CD8-positive, alpha-beta memory T cell (primary cell): ENCODE results near the gene CALY. TPM values are rescaled to one million over a fixed set of nuclear protein-coding genes. Genes with fewer than 3 reads are reported as not detected.

Source experiments
- CTCF ChIA-PET: fragments of 350-600 bp; sonication (Branson Sonifier 250); formaldehyde crosslinking; loops from one replicate; lab custom pipeline; 2021; ENCODE audit warnings: antibody characterized with exemption; lab: Charles Lee
- POLR2A ChIA-PET: fragments of 350-600 bp; sonication (Branson Sonifier 250); formaldehyde crosslinking; loops from one replicate; lab custom pipeline; 2021; ENCODE audit warnings: antibody characterized with exemption; lab: Charles Lee
- DNase-seq, 5 donors: peaks; one replicate each; pipeline versions ENCODE4 v3.0.0 to v3.0.0-alpha.2; 2020 to 2022; ENCODE audit warnings: mixed read lengths in 1 of 5
- H3K27ac ChIP-seq: one replicate; pipeline ENCODE4 v1.7.0; 2013; ENCODE audit warnings: low read depth, mild to moderate bottlenecking, low read length, moderate library complexity
- H3K27me3 ChIP-seq: 2 replicates; pipeline ENCODE4 v1.7.0; 2013; ENCODE audit warnings: low read length, mild to moderate bottlenecking; ENCODE audit not compliant: insufficient read depth, poor library complexity, severe bottlenecking
- H3K36me3 ChIP-seq: 2 replicates; pipeline ENCODE4 v1.7.0; 2013; ENCODE audit warnings: mild to moderate bottlenecking, low read length, moderate library complexity; ENCODE audit not compliant: insufficient read depth
- H3K4me1 ChIP-seq: 2 replicates; pipeline ENCODE4 v1.7.0; 2013; ENCODE audit warnings: mild to moderate bottlenecking, low read length, moderate library complexity; ENCODE audit not compliant: insufficient read depth
- H3K4me3 ChIP-seq: 2 replicates; pipeline ENCODE4 v1.7.0; 2013; ENCODE audit warnings: mild to moderate bottlenecking, low read length
- H3K9me3 ChIP-seq: 2 replicates; pipeline ENCODE4 v1.7.0; 2013; ENCODE audit warnings: mild to moderate bottlenecking, low read length
- H3K27ac Mint-ChIP-seq, 8 donors: one replicate each; pipeline ENCODE4 v1.8.0; 2020 to 2021; ENCODE audit warnings: mixed read lengths in 8 of 8, mild to moderate bottlenecking in 6 of 8, inconsistent platforms in 3 of 8, moderate library complexity in 3 of 8
- H3K27me3 Mint-ChIP-seq, 2 donors: one replicate each; pipeline ENCODE4 v1.8.0; 2020 to 2021; ENCODE audit warnings: mixed read lengths in 2 of 2, mild to moderate bottlenecking in 1 of 2, moderate library complexity in 1 of 2
- H3K36me3 Mint-ChIP-seq, 3 donors: one replicate each; pipeline ENCODE4 v1.8.0; 2020 to 2021; ENCODE audit warnings: mixed read lengths in 3 of 3, inconsistent platforms in 1 of 3, mild to moderate bottlenecking in 1 of 3
- H3K4me1 Mint-ChIP-seq, 3 donors: one replicate each; pipeline ENCODE4 v1.8.0; 2020 to 2021; ENCODE audit warnings: mixed read lengths in 3 of 3, inconsistent platforms in 1 of 3, mild to moderate bottlenecking in 1 of 3
- H3K4me3 Mint-ChIP-seq, 7 donors: one replicate each; pipeline ENCODE4 v1.8.0; 2020 to 2021; ENCODE audit warnings: mixed read lengths in 7 of 7, mild to moderate bottlenecking in 6 of 7, moderate library complexity in 4 of 7, inconsistent platforms in 2 of 7
- H3K9me3 Mint-ChIP-seq, 5 donors: one replicate each; pipeline ENCODE4 v1.8.0; 2020 to 2022; ENCODE audit warnings: mixed read lengths in 5 of 5, mild to moderate bottlenecking in 3 of 5, moderate library complexity in 2 of 5, inconsistent platforms in 1 of 5
- polyA plus RNA-seq: library from polyadenylated mRNA; unstranded; fragments of 300-500 nt; fragmentation: Illumina TruSeq; gene quantifications from one replicate; pipeline ENCODE4 v1.2.3, GENCODE V29; 2021
- total RNA-seq, 2 experiments: library from RNA; stranded (reverse); gene quantifications; one replicate each; pipeline ENCODE4 v1.2.3, GENCODE V29; 2021

The CALY gene
- total and polyA plus RNA-seq, 3 experiments from 2014 or later = 0.83 to 1.3 (median 0.92) TPM

GRCh38 chr10:133338080-133339071 lies 1.7 kb upstream of the CALY start:
- no peak overlapping the region for H3K27ac ChIP-seq
- peaks cover 19% of the 10 kb centered on the region for H3K4me1 ChIP-seq
- DNase-seq = no peak
- H3K4me3 ChIP-seq = no peak overlapping the region
- peaks cover 4 to 12% of the 10 kb centered on the region in 2 donors for H3K27me3 Mint-ChIP-seq
- H3K9me3 ChIP-seq = no peaks in the 10 kb centered on the region
- ChIA-PET POLR2A (no interaction called here), CTCF (no interaction called here)
- H3K9me3 Mint-ChIP-seq = no peaks in the 10 kb centered on the region
- peaks cover 3% of the 10 kb centered on the region for H3K27me3 ChIP-seq
- H3K4me1 Mint-ChIP-seq = peaks cover 3 to 4% (median 4%) of the 10 kb centered on the region in 3 donors
- H3K36me3 Mint-ChIP-seq = peaks cover 0 to 1% (median 1%) of the 10 kb centered on the region in 3 donors
- H3K36me3 ChIP-seq = no peaks in the 10 kb centered on the region
- no peak overlapping the region for H3K27ac Mint-ChIP-seq
- no peak overlapping the region for H3K4me3 Mint-ChIP-seq

GRCh38 chr10:133337370-133337725 lies 652 bp upstream of the CALY start:
- Mint-ChIP-seq H3K36me3 (peaks cover 0 to 1% (median 1%) of the 10 kb centered on the region in 3 donors), H3K27ac (no peak overlapping the region), H3K4me1 (peaks cover 3 to 7% (median 4%) of the 10 kb centered on the region in 3 donors), H3K9me3 (no peaks in the 10 kb centered on the region), H3K4me3 (no peak overlapping the region), H3K27me3 (peaks cover 3 to 6% of the 10 kb centered on the region in 2 donors)
- ChIA-PET CTCF (interaction anchor here (1.9 kb wide), 1 partner anchor 13 kb away, joined by 5 read pairs; no protein-coding TSS in a partner anchor), POLR2A (interaction anchor here (2.5 to 2.8 kb wide), 2 partner anchors 41 to 53 kb away, joined by 10 to 23 read pairs; partner anchors contain the start of gene PAOX)
- Histone ChIP-seq H3K27me3 (no peaks in the 10 kb centered on the region), H3K27ac (no peak overlapping the region), H3K4me1 (peaks cover 19% of the 10 kb centered on the region), H3K9me3 (no peaks in the 10 kb centered on the region), H3K4me3 (peak overlapping the region; percentile 61), H3K36me3 (no peaks in the 10 kb centered on the region)
- DNase-seq = no peak

GRCh38 chr10:133336118-133336576 lies 549 bp downstream of the CALY start:
- Mint-ChIP-seq H3K4me1 (peaks cover 3 to 7% (median 4%) of the 10 kb centered on the region in 3 donors), H3K9me3 (no peaks in the 10 kb centered on the region), H3K27ac (peak overlapping the region in 2 of 8 donors; percentile 14 to 95), H3K36me3 (peaks cover 0 to 1% (median 0%) of the 10 kb centered on the region in 3 donors), H3K27me3 (peaks cover 0 to 1% of the 10 kb centered on the region in 2 donors), H3K4me3 (peak overlapping the region in 2 of 7 donors; percentile 32 to 84)
- Histone ChIP-seq H3K4me3 (no peak overlapping the region), H3K36me3 (no peaks in the 10 kb centered on the region), H3K27me3 (no peaks in the 10 kb centered on the region), H3K9me3 (no peaks in the 10 kb centered on the region), H3K4me1 (peaks cover 19% of the 10 kb centered on the region), H3K27ac (peak overlapping the region; percentile 80)
- peak in 1 of 5 donors; percentile 62 for DNase-seq
- ChIA-PET POLR2A (interaction anchor here (0.6 to 2.8 kb wide), 5 partner anchors 17 to 58 kb away, joined by 3 to 23 read pairs (median 3); partner anchors contain the start of gene PAOX), CTCF (interaction anchor here (0.9 to 1.9 kb wide), 3 partner anchors 12 to 28 kb away, joined by 3 to 5 read pairs (median 3); no protein-coding TSS in a partner anchor)

- Mint-ChIP-seq H3K4me1 (peaks cover 3 to 7% (median 4%) of the 10 kb centered on the region in 3 donors), H3K36me3 (peaks cover 0 to 1% (median 0%) of the 10 kb centered on the region in 3 donors), H3K27ac (peak overlapping the region; percentile 71 to 95 (median 94)), H3K27me3 (peaks cover 0 to 6% of the 10 kb centered on the region in 2 donors), H3K9me3 (no peaks in the 10 kb centered on the region), H3K4me3 (peak overlapping the region; percentile 71 to 91 (median 82))
- H3K36me3 ChIP-seq = no peaks in the 10 kb centered on the region
- ChIA-PET CTCF (interaction anchor here (1.1 to 1.9 kb wide), 4 partner anchors 11 to 55 kb away, joined by 3 to 6 read pairs (median 4); no protein-coding TSS in a partner anchor), POLR2A (interaction anchor here (0.6 to 2.8 kb wide), 5 partner anchors 18 to 886 kb away, joined by 3 to 23 read pairs (median 3); partner anchors contain the start of gene PAOX)
- H3K4me3 ChIP-seq = peak overlapping the region; percentile 56
- H3K4me1 ChIP-seq = peaks cover 19% of the 10 kb centered on the region
- peak overlapping the region; percentile 80 for H3K27ac ChIP-seq
- no peaks in the 10 kb centered on the region for H3K27me3 ChIP-seq
- DNase-seq = peak; percentile 81 to 96 (median 87)
- no peaks in the 10 kb centered on the region for H3K9me3 ChIP-seq
Measured at GRCh38 chr10:133335246-133336117, 1.2 kb downstream of the CALY start.

- H3K9me3 Mint-ChIP-seq = no peaks in the 10 kb centered on the region
- Histone ChIP-seq H3K4me3 (peak overlapping the region; percentile 56), H3K36me3 (no peaks in the 10 kb centered on the region), H3K27ac (peak overlapping the region; percentile 80), H3K4me1 (peaks cover 22% of the 10 kb centered on the region), H3K9me3 (no peaks in the 10 kb centered on the region), H3K27me3 (no peaks in the 10 kb centered on the region)
- H3K27me3 Mint-ChIP-seq = peaks cover 0 to 7% of the 10 kb centered on the region in 2 donors
- H3K4me3 Mint-ChIP-seq = peak overlapping the region; percentile 74 to 86 (median 82)
- H3K4me1 Mint-ChIP-seq = peaks cover 5 to 11% (median 8%) of the 10 kb centered on the region in 3 donors
- peak overlapping the region; percentile 90 to 95 (median 94) for H3K27ac Mint-ChIP-seq
- peaks cover 0 to 1% (median 0%) of the 10 kb centered on the region in 3 donors for H3K36me3 Mint-ChIP-seq
- ChIA-PET CTCF (interaction anchor here (1.1 to 1.2 kb wide), 2 partner anchors 22 to 56 kb away, joined by 3 to 6 read pairs; no protein-coding TSS in a partner anchor), POLR2A (interaction anchor here (0.6 to 2.8 kb wide), 4 partner anchors 8 to 885 kb away, joined by 3 to 23 read pairs (median 6); partner anchors contain the start of gene PAOX)
- DNase-seq = peak in 2 of 5 donors; percentile 20 to 42
Measured at GRCh38 chr10:133334503-133335245, 2.0 kb downstream of the CALY start.

GRCh38 chr10:133332936-133333699 lies 3.6 kb downstream of the CALY start:
- ChIA-PET POLR2A (no interaction called here), CTCF (interaction anchor here (1.4 kb wide), 1 partner anchor 9 kb away, joined by 5 read pairs; no protein-coding TSS in a partner anchor)
- H3K4me1 ChIP-seq = peaks cover 25% of the 10 kb centered on the region
- H3K27ac ChIP-seq = no peak overlapping the region
- Mint-ChIP-seq H3K4me3 (peak overlapping the region in 1 of 7 donors; percentile 73), H3K27ac (peak overlapping the region in 7 of 8 donors; percentile 32 to 97 (median 68)), H3K27me3 (peaks cover 6 to 18% of the 10 kb centered on the region in 2 donors), H3K36me3 (peaks cover 0 to 1% (median 0%) of the 10 kb centered on the region in 3 donors), H3K9me3 (no peaks in the 10 kb centered on the region), H3K4me1 (peaks cover 6 to 13% (median 12%) of the 10 kb centered on the region in 3 donors)
- H3K36me3 ChIP-seq = no peaks in the 10 kb centered on the region
- H3K9me3 ChIP-seq = no peaks in the 10 kb centered on the region
- H3K4me3 ChIP-seq = no peak overlapping the region
- DNase-seq = peak in 1 of 5 donors; percentile 42
- peaks cover 13% of the 10 kb centered on the region for H3K27me3 ChIP-seq
